Memory B cell (primary cell): ENCODE data around the gene FBN1.

ENCODE experiments used
- ATAC-seq: fragments of 150-1000 bp; cut with Tn5 transposase; 2 replicates; pipeline ENCODE4 v1.10.0; 2021; ENCODE audit warnings: low read depth, mild to moderate bottlenecking, moderate library complexity
- DNase-seq, 2 donors: peaks; one replicate each; pipeline ENCODE4 v3.0.0; 2022; ENCODE audit warnings: low spot score in 2 of 2
- H3K27ac Mint-ChIP-seq: one replicate; pipeline ENCODE4 v1.8.0; 2022; ENCODE audit warnings: mild to moderate bottlenecking, moderate library complexity, mixed read lengths
- H3K27me3 Mint-ChIP-seq: one replicate; pipeline ENCODE4 v1.8.0; 2022; ENCODE audit warnings: mixed read lengths
- H3K36me3 Mint-ChIP-seq: one replicate; pipeline ENCODE4 v1.8.0; 2022; ENCODE audit warnings: mild to moderate bottlenecking, mixed read lengths
- H3K4me1 Mint-ChIP-seq: one replicate; pipeline ENCODE4 v1.8.0; 2022; ENCODE audit warnings: mixed read lengths
- H3K4me3 Mint-ChIP-seq: one replicate; pipeline ENCODE4 v1.8.0; 2022; ENCODE audit warnings: mild to moderate bottlenecking, moderate library complexity, mixed read lengths
- H3K9me3 Mint-ChIP-seq: one replicate; pipeline ENCODE4 v1.8.0; 2022; ENCODE audit warnings: mixed read lengths

The FBN1 gene

DNA sequence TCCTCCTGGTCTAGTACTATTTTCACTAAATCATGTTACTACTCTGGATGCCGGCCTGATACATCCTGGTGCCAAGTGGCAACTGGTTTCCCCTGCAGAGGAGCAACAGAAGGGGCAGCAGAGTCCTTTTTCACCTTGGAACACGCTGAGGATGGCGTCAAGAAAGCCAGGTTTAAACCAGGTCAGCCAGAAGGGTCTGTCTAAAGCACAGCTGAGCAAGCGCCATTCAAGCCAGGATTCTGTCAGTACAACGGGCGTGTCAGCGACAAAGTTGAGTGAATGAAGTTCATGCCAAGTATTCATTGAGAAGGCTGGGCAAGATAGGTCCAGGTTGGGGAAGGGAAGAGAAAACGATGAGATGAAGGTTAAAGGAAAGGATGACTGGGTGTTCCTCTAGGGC, 88.2 kb downstream of the FBN1 start:
- Mint-ChIP-seq H3K27ac (no peak overlapping the region), H3K4me1 (no peaks in the 10 kb centered on the region), H3K27me3 (peaks cover 4% of the 10 kb centered on the region), H3K9me3 (no peaks in the 10 kb centered on the region), H3K4me3 (no peak overlapping the region), H3K36me3 (no peaks in the 10 kb centered on the region)
- no peak for ATAC-seq
- DNase-seq: no peak

DNA sequence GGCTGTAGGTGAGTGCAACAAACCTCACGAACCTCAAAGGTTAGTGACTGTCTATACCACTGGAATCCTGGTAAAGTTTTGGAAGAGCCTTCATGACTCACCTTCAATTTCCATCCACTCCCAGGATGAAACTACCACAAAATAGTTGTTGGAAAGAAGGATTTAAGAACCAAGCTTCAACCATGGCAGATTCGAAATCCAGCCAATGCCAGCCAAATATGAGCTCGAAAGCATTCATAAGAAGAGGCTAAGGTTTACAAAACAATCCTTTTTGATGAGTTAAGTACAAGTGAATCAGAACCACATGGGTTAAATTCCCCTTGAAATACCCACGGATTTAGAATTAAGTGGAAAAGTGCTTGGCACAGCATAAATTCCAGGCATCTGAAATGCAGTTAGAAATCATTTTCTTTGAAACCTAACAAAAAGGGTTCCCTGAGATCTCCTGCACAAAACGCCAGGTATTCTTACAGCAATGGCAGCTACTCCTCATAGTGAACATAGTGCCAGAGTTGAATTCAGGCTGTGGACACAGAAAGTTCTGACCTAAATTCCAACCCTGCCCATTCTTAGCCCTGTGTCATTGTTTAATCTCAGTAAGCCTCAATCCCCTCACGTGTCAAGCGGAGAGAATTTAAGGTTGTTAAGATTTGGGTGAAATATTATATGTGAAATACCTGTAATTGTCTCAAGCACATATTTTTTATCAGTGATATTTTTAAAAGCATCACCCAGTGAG, 89.2 kb downstream of the FBN1 start:
- no peak overlapping the region for H3K27ac Mint-ChIP-seq
- DNase-seq (no peak), ATAC-seq (no peak)
- no peaks in the 10 kb centered on the region for H3K9me3 Mint-ChIP-seq
- no peak overlapping the region for H3K4me3 Mint-ChIP-seq
- H3K4me1 Mint-ChIP-seq: no peaks in the 10 kb centered on the region
- H3K27me3 Mint-ChIP-seq: peaks cover 4% of the 10 kb centered on the region
- H3K36me3 Mint-ChIP-seq: no peaks in the 10 kb centered on the region

DNA sequence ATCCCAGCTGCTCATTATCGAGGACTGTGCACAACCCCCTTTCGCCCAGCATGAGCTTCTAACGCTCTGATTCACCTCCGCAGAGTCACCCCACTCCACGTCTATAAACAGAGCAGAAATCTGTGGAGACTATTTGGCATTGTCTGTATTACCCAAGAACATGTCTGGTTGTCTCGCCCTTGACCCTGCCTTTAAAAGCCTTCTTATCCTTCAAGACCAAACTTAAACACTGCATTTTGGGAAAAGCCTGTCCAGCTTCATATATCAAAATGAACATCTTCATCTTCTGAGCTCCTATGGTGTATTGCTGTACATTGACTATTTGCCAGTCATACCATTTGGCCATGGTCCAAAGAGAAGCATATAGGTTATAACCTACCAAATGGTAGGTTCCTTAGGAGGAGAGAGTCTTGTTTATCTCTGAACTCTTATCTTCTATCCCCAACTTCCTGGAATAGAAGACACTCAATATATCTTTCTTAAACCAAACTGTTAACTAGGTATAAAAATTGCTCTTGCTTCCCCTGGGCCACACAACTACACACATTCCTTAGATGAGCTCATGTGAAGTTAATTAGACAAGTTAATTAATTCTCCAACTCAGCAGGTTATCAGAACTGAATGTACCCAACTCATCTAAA, 90.1 kb downstream of the FBN1 start:
- Mint-ChIP-seq H3K36me3 (no peaks in the 10 kb centered on the region), H3K4me3 (no peak overlapping the region), H3K27ac (no peak overlapping the region), H3K9me3 (no peaks in the 10 kb centered on the region), H3K27me3 (peaks cover 4% of the 10 kb centered on the region), H3K4me1 (no peaks in the 10 kb centered on the region)
- no peak for DNase-seq
- no peak for ATAC-seq

DNA sequence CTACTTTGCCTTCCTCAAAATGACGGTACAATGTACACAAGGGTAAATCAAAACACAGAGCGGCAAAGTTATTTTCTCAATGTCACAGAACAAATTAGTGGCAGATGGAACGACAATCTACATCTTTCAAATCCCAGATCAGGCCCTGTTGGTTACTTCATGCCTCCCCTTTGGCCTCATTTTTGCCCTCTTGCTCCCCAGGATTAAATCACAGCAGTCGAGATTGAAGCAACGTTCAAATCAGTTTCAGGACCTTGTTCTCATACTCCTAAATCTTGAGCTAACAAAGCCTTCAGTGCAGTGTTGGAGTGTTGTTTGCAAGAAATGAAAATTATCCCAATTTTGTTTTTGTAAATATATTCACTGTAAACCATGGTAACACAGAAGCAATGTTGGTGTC, 91.4 kb downstream of the FBN1 start:
- Mint-ChIP-seq H3K27me3 (peaks cover 4% of the 10 kb centered on the region), H3K4me3 (no peak overlapping the region), H3K4me1 (no peaks in the 10 kb centered on the region), H3K9me3 (no peaks in the 10 kb centered on the region), H3K27ac (no peak overlapping the region), H3K36me3 (no peaks in the 10 kb centered on the region)
- DNase-seq (no peak), ATAC-seq (no peak)

DNA sequence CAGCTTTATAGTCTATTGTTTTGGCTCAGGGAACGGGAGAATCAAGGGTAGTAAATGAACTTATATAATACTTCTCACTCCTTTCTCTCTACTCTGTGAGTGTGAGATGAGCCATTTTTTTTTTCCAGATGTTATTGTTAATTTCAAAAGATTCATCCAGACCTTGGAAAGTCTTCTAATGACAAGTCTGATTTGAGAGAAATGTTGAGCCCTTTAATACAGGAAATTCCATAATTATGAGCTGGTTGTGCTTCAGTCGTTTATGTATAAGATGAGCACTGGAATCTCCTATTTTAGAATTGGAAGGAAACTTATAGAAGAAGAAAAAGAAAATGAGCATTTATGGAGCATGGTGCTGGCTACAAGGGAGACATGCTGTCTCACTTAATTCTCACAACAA, 92.0 kb downstream of the FBN1 start:
- Mint-ChIP-seq H3K27ac (no peak overlapping the region), H3K9me3 (no peaks in the 10 kb centered on the region), H3K27me3 (peaks cover 4% of the 10 kb centered on the region), H3K4me1 (no peaks in the 10 kb centered on the region), H3K36me3 (no peaks in the 10 kb centered on the region), H3K4me3 (no peak overlapping the region)
- ATAC-seq (no peak), DNase-seq (no peak)

DNA sequence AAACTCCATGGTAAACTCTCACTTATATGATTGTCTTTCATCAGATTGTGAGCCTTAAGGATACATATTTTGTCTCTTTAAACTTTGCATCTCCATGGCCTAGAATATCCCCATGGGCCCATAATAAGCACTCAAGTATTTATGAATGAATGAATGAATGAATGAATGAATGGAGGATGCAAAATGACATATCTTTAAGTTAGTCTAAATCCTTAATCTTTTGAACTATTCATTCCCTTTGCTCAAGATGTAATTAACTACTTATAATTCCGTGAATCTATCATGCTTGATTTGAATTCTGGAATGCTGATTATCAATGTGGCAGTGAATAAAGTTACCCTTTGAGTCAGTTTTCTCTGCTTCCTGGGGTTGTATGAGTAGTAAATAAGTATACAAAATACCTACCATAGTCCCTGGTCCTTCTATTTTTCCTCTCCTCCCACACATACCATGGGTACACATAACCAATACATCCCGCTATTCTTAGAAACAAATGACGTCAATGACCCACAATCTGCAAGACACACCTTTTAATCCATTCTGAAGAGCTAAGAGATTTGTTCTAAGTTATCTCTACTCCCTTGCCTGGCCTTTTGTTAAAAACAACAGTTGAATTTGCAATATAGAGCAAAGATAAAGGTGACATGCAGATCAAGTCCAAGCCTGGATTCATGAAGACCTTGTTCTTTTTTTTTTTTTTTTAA, 94.5 kb downstream of the FBN1 start:
- Mint-ChIP-seq H3K36me3 (no peaks in the 10 kb centered on the region), H3K9me3 (no peaks in the 10 kb centered on the region), H3K27ac (no peak overlapping the region), H3K27me3 (peaks cover 2% of the 10 kb centered on the region), H3K4me3 (no peak overlapping the region), H3K4me1 (no peaks in the 10 kb centered on the region)
- ATAC-seq (no peak), DNase-seq (no peak)

DNA sequence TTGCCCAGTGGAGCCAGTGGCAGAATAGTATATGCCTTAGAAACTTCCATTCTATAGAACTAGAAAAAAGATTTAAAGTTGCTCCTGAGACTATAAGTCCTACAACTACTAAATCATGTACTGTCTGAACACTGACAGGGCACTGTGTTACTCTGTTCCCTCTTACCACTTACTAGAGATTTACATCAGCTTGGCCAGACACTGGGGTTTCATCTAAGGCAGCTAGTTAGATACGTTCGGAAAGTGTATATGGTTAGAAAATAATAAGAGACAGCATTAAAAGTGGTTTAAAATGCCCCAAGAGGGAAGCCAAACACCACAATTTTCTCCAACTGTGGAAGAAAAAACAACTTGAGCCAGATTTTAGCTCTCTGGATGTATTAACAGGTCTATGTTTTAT, 97.1 kb downstream of the FBN1 start:
- Mint-ChIP-seq H3K4me3 (no peak overlapping the region), H3K27ac (no peak overlapping the region), H3K9me3 (no peaks in the 10 kb centered on the region), H3K27me3 (no peaks in the 10 kb centered on the region), H3K36me3 (no peaks in the 10 kb centered on the region), H3K4me1 (no peaks in the 10 kb centered on the region)
- no peak for DNase-seq
- ATAC-seq: no peak

DNA sequence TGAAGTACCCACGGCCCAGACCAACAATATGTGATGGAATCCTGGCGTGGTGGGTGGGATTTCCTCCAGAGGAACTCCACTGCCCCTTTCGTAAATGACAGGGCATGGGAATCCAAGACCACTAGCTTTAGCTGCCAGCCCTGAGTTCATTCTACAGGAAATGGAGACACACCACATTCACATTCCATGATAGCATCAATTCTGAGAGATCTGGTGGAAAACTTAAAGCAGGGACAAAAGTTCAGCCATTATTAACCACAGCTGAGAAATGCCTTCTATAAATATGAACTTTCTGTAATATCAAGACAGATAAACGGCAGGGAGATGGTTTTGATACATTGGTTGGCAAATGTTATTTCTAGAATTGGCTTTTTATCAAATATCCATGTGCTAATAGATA, 98.2 kb downstream of the FBN1 start:
- no peaks in the 10 kb centered on the region for H3K9me3 Mint-ChIP-seq
- H3K27ac Mint-ChIP-seq: no peak overlapping the region
- DNase-seq (no peak), ATAC-seq (no peak)
- H3K36me3 Mint-ChIP-seq: no peaks in the 10 kb centered on the region
- no peaks in the 10 kb centered on the region for H3K27me3 Mint-ChIP-seq
- no peak overlapping the region for H3K4me3 Mint-ChIP-seq
- no peaks in the 10 kb centered on the region for H3K4me1 Mint-ChIP-seq

DNA sequence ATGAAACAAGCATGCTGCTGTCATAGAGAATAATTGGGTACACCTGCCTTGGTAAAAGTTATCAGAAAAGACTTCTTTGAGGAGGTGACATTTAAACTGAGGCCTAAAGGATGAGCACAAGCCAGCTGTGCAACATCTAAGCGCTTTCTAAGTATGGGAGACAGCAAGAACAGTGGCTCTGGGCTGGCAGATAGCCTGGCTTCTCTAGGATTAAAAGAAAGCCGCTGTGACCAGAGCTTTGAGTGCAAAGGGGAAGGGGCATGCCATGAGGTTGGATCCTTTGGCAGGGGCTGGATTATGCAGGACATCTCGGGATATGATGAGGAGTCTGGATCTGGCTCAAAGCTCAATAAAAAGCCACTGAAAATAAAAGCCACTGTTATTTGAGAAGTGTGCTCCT, 99.2 kb downstream of the FBN1 start:
- DNase-seq: no peak
- Mint-ChIP-seq H3K27ac (no peak overlapping the region), H3K4me1 (no peaks in the 10 kb centered on the region), H3K9me3 (no peaks in the 10 kb centered on the region), H3K27me3 (no peaks in the 10 kb centered on the region), H3K36me3 (no peaks in the 10 kb centered on the region), H3K4me3 (no peak overlapping the region)
- ATAC-seq: no peak

DNA sequence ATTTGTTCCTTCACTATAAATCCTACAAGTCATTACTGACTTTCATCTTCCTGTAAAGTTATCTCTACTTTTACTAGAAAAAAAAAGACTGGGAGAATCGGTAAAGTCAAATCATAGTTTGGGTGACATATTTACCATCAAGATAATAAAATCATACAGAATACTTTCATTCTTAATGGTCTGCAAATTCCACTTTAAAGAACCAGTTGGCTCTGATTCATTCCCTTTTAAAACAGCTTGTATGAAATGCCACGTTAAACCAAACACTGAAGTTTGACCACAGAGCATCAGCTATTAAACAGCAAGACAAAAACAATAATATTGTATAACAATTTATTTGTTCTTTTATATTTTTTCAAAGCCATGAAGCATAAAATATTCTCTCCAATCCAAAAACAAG, 100.7 kb downstream of the FBN1 start:
- Mint-ChIP-seq H3K9me3 (no peaks in the 10 kb centered on the region), H3K27me3 (peaks cover 2% of the 10 kb centered on the region), H3K4me3 (no peak overlapping the region), H3K4me1 (no peaks in the 10 kb centered on the region), H3K27ac (no peak overlapping the region), H3K36me3 (no peaks in the 10 kb centered on the region)
- ATAC-seq (no peak), DNase-seq (no peak)

DNA sequence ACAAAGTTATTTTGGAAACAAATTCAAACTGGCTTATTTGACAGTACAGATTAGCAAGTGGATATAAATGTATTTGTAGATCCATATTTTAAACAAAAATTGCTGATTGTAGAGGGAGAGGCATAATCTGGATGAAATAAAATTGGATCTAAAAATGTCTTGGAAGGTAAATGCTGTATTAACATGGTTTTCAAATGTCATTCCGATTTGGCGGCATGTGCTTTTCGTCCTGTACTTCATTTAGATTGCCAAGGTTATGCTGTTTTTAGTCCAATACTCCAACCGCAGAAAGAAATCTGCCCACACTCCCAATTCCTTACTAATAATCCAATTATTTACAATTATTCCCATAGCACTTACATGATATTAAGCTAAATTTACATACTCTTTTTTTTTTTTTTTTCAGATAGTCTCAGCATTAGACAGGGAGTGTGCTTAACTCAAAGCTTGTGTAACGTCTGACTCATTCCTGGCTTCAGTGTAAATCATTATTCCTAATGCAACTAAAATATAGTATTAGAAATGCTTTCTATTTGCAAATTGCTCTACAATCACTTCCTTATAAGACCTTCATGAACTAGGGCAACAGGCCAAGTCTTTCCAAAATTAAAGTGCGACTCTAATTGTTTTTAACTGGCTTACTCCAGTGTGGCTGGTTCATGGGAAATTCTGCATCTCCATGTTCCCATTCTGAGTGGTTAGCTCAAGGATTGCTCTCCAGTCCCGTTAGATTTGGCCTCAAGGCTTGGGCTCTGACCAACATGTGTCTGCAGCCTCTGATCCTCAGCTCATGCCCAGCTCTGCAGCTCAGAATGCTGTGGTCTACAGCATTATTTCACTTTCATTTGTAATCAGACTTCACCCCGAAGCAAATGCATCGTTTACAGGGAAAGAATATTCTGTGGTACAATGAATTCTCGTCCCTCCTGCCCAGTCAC, 103.9 kb downstream of the FBN1 start:
- Mint-ChIP-seq H3K9me3 (no peaks in the 10 kb centered on the region), H3K36me3 (no peaks in the 10 kb centered on the region), H3K27ac (no peak overlapping the region), H3K4me1 (no peaks in the 10 kb centered on the region), H3K27me3 (peaks cover 4% of the 10 kb centered on the region), H3K4me3 (no peak overlapping the region)
- DNase-seq (no peak), ATAC-seq (no peak)

DNA sequence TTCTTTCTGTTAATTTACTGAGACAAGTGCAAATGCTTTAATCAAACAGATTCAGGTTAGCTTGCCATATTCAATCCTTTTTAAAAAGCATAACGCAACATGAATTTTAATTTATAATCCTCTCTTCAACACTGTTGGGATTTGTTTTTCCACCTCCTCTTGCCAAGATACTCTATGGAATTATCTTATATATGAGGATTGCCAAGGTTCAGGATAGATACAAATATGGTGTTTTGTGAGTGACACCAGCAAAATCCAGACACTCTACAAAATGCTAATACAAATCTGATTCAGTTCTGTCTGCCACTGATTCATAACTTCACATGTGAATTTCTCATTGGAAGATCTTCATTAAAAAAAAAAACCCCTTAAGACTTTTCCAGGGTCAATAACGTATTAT, 104.8 kb downstream of the FBN1 start:
- no peaks in the 10 kb centered on the region for H3K36me3 Mint-ChIP-seq
- no peaks in the 10 kb centered on the region for H3K4me1 Mint-ChIP-seq

DNA sequence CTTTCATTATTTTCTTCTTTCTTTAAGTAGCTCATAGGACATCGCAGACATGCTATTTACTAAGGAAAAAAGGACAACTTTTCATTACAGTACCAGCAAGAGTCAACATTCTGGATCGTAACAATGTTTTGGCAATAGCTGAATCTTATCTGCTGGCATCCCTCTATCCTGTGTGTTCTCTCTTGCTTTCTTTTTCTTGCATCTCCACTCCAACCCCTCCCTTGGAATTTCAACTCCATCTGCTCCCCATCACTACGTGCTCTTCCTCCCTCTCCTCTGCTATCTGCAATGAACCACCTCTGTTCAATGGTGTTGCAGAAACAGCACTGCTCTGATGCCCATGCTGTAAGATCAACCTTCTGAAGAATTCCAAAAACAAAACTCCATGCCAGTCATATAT, 106.6 kb downstream of the FBN1 start:
- no peaks in the 10 kb centered on the region for H3K9me3 Mint-ChIP-seq
- no peaks in the 10 kb centered on the region for H3K4me1 Mint-ChIP-seq
- no peak overlapping the region for H3K27ac Mint-ChIP-seq
- no peaks in the 10 kb centered on the region for H3K36me3 Mint-ChIP-seq
- DNase-seq (no peak), ATAC-seq (no peak)
- H3K4me3 Mint-ChIP-seq: no peak overlapping the region
- peaks cover 4% of the 10 kb centered on the region for H3K27me3 Mint-ChIP-seq

More for the DNA sequence above, 104.8 kb downstream of the FBN1 start:
- Mint-ChIP-seq H3K27me3 (peaks cover 4% of the 10 kb centered on the region), H3K4me3 (no peak overlapping the region), H3K27ac (no peak overlapping the region), H3K9me3 (no peaks in the 10 kb centered on the region)
- no peak for DNase-seq
- ATAC-seq: no peak
